Stimulated activated naive CD4-positive, alpha-beta T cell (primary cell): ENCODE data around the gene DHRS3.

Experiments used
- DNase-seq, 6 experiments: peaks; one replicate each; lab custom pipeline; 2025; lab: John Stamatoyannopoulos, UW

DHRS3 gene

GRCh38 chr1:12596007-12596821 lies 21.8 kb downstream of the DHRS3 start:
- no peak for DNase-seq

DNA sequence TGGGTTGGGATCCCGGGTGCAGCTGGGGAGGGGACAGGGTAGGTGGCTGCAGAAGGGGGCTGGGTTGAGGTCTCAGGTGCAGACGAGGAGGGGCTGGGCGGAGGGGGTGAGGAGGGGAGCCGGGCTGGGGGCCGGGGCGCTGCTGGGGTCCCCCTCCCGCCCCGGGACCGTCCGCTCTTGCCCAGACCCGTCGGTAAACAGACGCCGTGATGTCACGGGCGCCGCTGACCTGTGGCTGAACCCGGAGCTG lies 22.3 kb downstream of the DHRS3 start:
- no peak for DNase-seq

- DNase-seq = peak in 4 of 6 experiments; percentile 9 to 31 (median 23)
These were observed 22.8 kb downstream of the DHRS3 start for GRCh38 chr1:12594966-12595756.

- no peak for DNase-seq
These were observed 23.5 kb downstream of the DHRS3 start for GRCh38 chr1:12594490-12594889.

GRCh38 chr1:12593621-12594066 lies 24.4 kb downstream of the DHRS3 start:
- DNase-seq = no peak

DNA sequence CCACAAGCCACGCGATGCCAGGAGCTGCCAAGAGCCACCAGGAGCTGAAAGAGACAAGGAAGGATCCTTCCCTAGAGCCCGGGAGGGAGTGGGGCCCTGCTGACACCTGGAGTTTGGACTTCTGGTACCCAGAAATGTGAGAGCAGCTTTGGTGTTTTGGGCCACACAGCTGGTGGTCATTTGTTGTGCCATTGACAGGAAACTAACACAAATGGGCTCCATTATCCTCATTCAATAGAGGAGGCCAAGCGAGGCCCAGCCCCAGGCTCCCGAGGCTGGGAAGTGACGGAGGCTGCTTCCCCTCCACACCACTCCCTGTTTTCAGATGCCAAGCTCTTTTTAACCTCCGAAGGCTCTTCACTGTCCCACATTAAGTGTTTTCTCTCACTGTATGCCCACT lies 25.5 kb downstream of the DHRS3 start:
- DNase-seq = no peak

- DNase-seq = no peak
These were observed 26.6 kb downstream of the DHRS3 start for GRCh38 chr1:12591267-12591938.

DNA sequence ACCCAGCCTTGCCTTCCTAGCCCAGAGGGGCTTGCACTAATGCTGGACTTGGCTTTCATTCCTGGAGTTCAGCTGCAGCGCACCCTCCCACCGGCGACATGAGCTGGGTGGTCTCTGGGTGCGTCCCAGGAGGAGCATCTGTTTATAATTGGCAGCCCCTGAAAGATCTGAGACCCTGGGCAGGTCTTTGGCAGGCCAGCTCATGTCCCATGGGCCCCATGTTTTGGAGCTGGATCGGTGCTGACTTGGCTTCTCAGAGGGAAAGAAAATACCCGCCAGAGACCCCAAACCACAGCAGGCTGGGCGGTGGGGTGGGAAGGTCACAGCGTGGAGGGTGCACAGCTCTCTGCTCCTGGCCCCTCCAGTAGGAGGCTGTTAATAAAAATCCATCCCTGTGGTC lies 29.3 kb downstream of the DHRS3 start:
- no peak for DNase-seq

GRCh38 chr1:12587981-12588640 lies 29.9 kb downstream of the DHRS3 start:
- no peak for DNase-seq

DNA sequence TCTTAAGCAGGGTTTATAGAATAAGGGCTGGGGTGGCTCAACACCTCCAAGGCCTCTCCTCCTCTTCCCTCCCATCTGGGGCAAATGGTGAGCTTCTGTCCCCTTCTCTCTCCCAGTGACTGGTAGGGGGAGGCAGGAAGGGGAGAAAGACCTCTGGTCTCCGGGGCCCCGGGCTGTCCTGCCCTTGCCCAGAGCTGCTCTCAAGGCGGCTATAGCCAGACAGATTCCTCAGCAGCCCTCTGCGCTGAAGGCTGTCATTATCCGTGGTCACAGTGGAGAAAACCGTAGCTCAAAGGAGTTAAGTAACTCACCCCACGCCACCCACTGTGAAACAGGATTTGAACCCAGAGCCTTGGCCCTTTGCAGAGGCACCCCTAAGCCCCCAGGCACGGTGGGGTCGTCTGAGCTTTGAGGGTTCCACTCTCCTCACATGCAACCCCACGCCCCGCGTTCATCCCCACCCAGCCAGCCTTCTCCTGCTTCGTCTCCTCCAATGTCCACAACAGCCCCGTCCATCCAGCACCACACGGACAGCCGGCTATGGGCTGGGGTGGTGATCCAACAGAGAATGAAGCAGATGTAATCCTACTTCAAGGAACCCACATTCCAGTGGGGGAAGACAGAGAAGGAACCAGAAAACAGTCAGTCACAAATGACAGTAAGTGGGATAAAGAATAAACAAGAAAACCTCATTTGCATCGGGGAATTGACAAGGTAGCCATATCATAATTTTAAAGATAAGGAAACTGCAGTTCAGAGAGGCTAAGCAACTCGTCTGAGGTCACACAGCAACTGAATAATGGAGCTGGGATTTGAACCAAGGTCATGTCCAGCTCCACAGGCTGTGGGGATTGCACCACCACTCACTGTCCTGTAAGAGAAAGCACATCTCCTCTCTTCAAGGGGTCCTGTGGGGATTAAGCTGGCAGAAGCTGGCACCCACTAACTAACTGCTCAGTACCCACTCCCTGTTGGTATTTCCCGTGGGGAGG lies 31.8 kb downstream of the DHRS3 start:
- DNase-seq = no peak

- no peak for DNase-seq
These were observed 32.5 kb downstream of the DHRS3 start for GRCh38 chr1:12585536-12585935.

DNA sequence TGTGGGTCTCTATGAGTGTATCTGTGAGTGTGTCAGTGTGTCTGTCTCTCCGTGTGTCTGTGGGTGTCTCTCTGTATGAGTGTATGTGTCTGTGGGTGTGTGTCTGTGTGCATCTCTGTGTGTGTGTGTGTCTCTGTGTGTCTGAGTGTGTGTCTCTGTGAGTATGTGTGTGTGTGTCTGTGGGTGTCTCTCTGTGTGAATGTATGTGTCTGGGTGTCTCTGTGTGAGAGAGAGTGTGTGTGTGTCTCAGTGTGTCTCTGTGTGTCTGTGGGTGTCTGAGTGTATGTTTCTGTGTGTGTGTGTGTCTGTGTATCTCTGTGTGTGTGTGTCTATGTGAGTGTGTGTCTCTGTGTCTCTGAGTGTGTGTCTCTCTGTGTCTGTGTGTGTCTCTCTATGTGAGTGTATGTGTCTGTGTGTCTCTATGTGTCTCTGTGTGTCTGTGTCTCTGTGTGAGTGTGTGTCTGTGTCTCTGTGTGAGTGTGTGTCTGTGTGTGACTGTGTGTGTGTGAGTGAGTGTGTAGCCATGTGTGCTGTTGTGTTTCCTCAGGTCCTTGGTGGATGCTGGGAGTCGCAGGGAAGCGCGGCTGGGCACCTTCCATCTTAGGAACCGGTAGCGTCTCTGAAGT lies 33.0 kb downstream of the DHRS3 start:
- no peak for DNase-seq

- DNase-seq = no peak
These were observed 34.5 kb downstream of the DHRS3 start for GRCh38 chr1:12583484-12583883.

GRCh38 chr1:12582649-12583048 lies 35.4 kb downstream of the DHRS3 start:
- DNase-seq = no peak

DNA sequence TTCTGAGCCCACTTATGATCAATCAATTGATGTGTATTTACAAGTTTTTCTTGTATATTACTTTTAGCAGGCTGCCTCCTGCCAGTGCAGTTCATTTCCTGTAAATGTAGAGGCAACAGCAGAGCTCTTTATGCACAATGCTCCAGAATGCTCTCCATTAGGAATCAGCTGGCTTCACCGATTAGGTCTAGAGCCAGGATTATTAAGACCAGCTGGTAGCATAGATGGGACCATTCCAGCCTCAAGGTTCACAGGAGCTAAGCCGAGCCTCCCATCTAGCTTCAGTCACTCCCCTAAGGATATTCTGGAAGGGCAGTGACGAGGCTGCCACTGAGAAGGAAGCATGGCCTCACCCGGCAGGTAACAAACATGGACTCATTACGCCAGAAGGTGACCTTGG lies 36.8 kb downstream of the DHRS3 start:
- no peak for DNase-seq

DNA sequence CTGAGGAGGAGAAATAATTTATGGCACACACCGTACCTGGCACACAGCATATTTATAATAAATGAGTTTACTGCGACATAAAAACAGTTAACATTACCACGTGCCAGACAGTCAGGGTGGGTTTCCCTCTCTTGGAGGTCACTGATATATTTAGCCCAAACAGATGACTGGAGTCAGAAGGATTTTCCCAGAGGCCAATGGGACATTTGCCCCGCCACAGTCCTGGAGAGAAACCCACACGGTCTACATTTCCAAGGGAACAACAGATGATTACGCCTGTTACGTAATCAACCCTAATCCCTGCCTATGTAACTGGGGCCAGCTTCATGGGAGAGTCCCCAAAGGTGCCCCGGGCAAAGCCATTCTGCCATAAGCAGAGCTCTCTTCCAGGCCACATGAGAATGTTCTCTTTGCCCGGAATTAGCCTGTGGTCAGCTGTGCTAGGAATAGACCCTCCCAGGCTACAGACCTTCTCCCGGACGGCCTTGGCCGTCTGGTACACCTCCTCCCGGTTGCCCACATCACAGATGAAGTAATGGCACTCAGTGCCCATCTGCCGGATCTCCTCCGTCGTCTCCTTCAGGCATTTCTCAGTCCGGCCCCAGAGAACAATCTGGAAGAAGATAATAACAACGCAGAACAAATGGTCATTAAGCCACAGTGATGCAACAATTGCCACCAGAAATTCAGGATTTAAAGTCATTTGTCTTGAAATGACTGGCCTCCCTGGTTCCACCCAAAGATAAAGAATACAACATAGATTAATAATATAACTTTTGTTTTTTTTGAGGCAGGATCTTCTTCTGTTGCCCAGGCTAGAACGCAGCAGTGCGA lies 37.7 kb downstream of the DHRS3 start:
- no peak for DNase-seq

DNA sequence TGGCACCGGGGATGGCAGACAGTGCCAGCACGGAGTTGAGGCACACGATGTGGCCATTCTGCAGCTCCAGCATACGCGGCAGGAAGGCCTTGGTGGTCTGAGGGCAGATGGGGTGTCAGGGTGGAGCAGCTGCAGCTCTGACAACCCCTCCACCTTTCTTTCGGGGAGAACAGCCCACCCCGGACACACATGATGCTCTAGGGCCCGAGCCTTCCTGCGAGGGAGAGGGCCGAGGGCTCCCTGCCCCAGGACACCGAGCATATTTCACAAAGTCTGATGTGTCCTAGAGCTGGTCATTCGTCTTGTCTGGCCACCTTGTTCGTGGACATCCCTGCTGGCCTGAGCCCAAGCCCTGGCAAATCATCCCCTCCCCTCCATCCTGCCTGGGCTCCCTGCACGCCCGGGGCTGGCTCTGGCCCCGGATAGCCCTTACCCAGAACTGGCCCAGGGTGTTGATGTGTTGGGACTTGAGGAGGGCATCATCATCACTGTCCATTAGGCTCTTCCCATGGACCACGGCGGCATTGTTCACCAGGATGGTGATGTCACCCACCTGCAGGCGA lies 39.1 kb downstream of the DHRS3 start:
- no peak for DNase-seq

GRCh38 chr1:12577020-12577419 lies 41.0 kb downstream of the DHRS3 start:
- DNase-seq = no peak

- DNase-seq = no peak
These were observed 43.3 kb downstream of the DHRS3 start for GRCh38 chr1:12574757-12575139.
